ENCODE measurements around the gene IFFO2. TPM values are rescaled to one million over a fixed set of nuclear protein-coding genes. Genes with fewer than 3 reads are reported as not detected.
A peak's percentile ranks its signal among the peaks of the same experiment; 100 is the strongest.

Gene IFFO2
- total and polyA plus RNA-seq, 2 of the 13 experiments (the other 11 are each of a cell fraction or from before 2014, with no cell fraction given) = 7.3 to 16.7 TPM

- no peaks in the 10 kb centered on the region for H3K9me3 ChIP-seq (ENCODE audit: low read length)
- ATAC-seq (no peak), DNase-seq (ENCODE audit: low spot score) (no peak), FAIRE-seq (no peak)
- no peak overlapping the region for H2AFZ ChIP-seq (ENCODE audit: low read length)
- no peaks in the 10 kb centered on the region for H3K27me3 ChIP-seq (ENCODE audit: control insufficient read depth in 1 of 2, insufficient read depth in 2 of 2, low read length in 2 of 2)
- peaks cover 73% of the 10 kb centered on the region for H3K79me2 ChIP-seq (ENCODE audit: insufficient read depth, low read length)
- H3K4me1 ChIP-seq (ENCODE audit: insufficient read depth, low read length) = peaks cover 76% of the 10 kb centered on the region
- no peak overlapping the region for H3K4me3 ChIP-seq (replicated peaks in 1 of 3; ENCODE audit: insufficient read depth in 1 of 3, low read depth in 2 of 3, low read length in 3 of 3)
- H3K36me3 ChIP-seq (replicated peaks in 1 of 2; ENCODE audit: control insufficient read depth in 1 of 2, insufficient read depth in 2 of 2, low read length in 2 of 2) = peaks cover 16 to 43% of the 10 kb centered on the region in 2 experiments
- no TSS peak for BruUV-seq (replicated peaks)
- no peak overlapping the region for H3K27ac ChIP-seq (ENCODE audit: extremely low read length, insufficient read depth, low read length)
- peak overlapping the region; percentile 11; the same call in 1 of the 2 replicates for H3K4me2 ChIP-seq (ENCODE audit: low read depth, low read length)
- intact Hi-C loops (cut with micrococcal nuclease; ENCODE audit: unreplicated experiment) = no loop called here
- H3K9ac ChIP-seq (ENCODE audit: insufficient read depth, low read depth, low read length) = no peak overlapping the region
- in situ Hi-C loops (cut with HindIII; ENCODE audit: extremely low pct_ligation_motif_present, low pct_unique_long_range_greater_than_20kb) = no loop called here
- WGBS (ENCODE audit: low lambda C conversion rate) = 90% methylated on average over 7 of the region's 7 CpGs
- peaks cover 78% of the 10 kb centered on the region for H4K20me1 ChIP-seq (ENCODE audit: insufficient read depth, low read length)
- ChIA-PET CTCF (ENCODE audit: low intra/inter-chr PET ratio, low total read pairs) (no interaction called here), POLR2A (interaction anchor here (0.9 kb wide), 1 partner anchor 10 kb away, joined by 3 read pairs; the partner anchor contains the start of gene ALDH4A1)
- TF ChIP-seq NONO (IDR thresholded peaks at IDR 0.05) (no peak), NONO (CRISPR knock-in tag; conservative IDR thresholded peaks at IDR 0.05) (no peak), ZFP36L1 (CRISPR knock-in tag; IDR thresholded peaks at IDR 0.05) (no peak), ZNF567 (CRISPR knock-in tag; IDR thresholded peaks at IDR 0.05; ENCODE audit: borderline replicate concordance) (no peak), SRSF1 (optimal IDR thresholded peaks at IDR 0.05; ENCODE audit: low read depth, low read length) (no peak), ZNF503 (CRISPR knock-in tag; IDR thresholded peaks at IDR 0.05) (no peak), RAD21 (CRISPR knock-in tag; IDR thresholded peaks at IDR 0.05) (no peak), BHLHE40 (IDR thresholded peaks at IDR 0.05; ENCODE audit: low read length) (no peak), ZBTB3 (CRISPR knock-in tag; IDR thresholded peaks at IDR 0.05; ENCODE audit: borderline replicate concordance, low read depth) (no peak), HNF4G (IDR thresholded peaks at IDR 0.05; ENCODE audit: borderline replicate concordance, low read depth, low read length) (no peak), HNF4G (CRISPR knock-in tag; IDR thresholded peaks at IDR 0.05; ENCODE audit: borderline replicate concordance, low read depth) (no peak), ATF7-NPFF (CRISPR knock-in tag; IDR thresholded peaks at IDR 0.05; ENCODE audit: low read depth) (0 out of 2 replicates have a peak, but pooled peaks have one; percentile 44), ETV5 (CRISPR knock-in tag; IDR thresholded peaks at IDR 0.05; ENCODE audit: borderline replicate concordance) (no peak), KDM3A (CRISPR knock-in tag; IDR thresholded peaks at IDR 0.05; ENCODE audit: low read depth) (no peak), SMARCE1 (IDR thresholded peaks at IDR 0.05; ENCODE audit: borderline replicate concordance) (no peak), SOX13 (IDR thresholded peaks at IDR 0.05) (no peak), SOX13 (CRISPR knock-in tag; conservative IDR thresholded peaks at IDR 0.05 in 1 of 2, IDR thresholded peaks at IDR 0.05 in 1 of 2) (no peak), ZNF264 (CRISPR knock-in tag; IDR thresholded peaks at IDR 0.05) (no peak), ZC3H13 (CRISPR knock-in tag; IDR thresholded peaks at IDR 0.05) (no peak), IRF9 (CRISPR knock-in tag; IDR thresholded peaks at IDR 0.05; ENCODE audit: borderline replicate concordance) (no peak), ADNP (CRISPR knock-in tag; IDR thresholded peaks at IDR 0.05) (peak; percentile 46; the same call in 1 of the 2 replicates), PAWR (CRISPR knock-in tag; IDR thresholded peaks at IDR 0.05; ENCODE audit: borderline replicate concordance) (no peak), ZNF629 (CRISPR knock-in tag; conservative IDR thresholded peaks at IDR 0.05) (peak; percentile 98), CHD4 (IDR thresholded peaks at IDR 0.05; ENCODE audit: borderline replicate concordance, low read length) (peak; percentile 84; the same call in 1 of the 2 replicates), ZNF350 (CRISPR knock-in tag; IDR thresholded peaks at IDR 0.05; ENCODE audit: borderline replicate concordance, low read depth) (no peak), RAD51 (IDR thresholded peaks at IDR 0.05; ENCODE audit: borderline replicate concordance) (no peak)
Measured at GRCh38 chr1:18893120-18893519, 63.4 kb downstream of the IFFO2 start.
